PC-9 (cell line): ENCODE data around the gene SSNA1. TPM values are rescaled to one million over a fixed set of nuclear protein-coding genes. Genes with fewer than 3 reads are reported as not detected.

Source experiments
- BruUV-seq: library from RNA; stranded (reverse); fragments of 400-500 nt; replicated peaks from 2 replicates; lab custom pipeline; 2021; lab: Mats Ljungman, UMichigan
- CTCF ChIA-PET: fragments of 300-600 bp; sonication (Branson Sonifier 250); formaldehyde crosslinking; loops from one replicate; lab custom pipeline; 2022; ENCODE audit warnings: antibody characterized with exemption; lab: Charles Lee
- POLR2A ChIA-PET: fragments of 300-600 bp; sonication (Branson Sonifier 250); formaldehyde crosslinking; loops from one replicate; lab custom pipeline; 2022; ENCODE audit warnings: antibody characterized with exemption; ENCODE audit not compliant: unreplicated experiment; lab: Charles Lee
- DNase-seq, 2 experiments: peaks; one replicate each; pipeline versions ENCODE4 v3.0.0 to v3.0.0-alpha.2; 2015 to 2022; ENCODE audit warnings: mixed read lengths in 1 of 2
- H2AFZ ChIP-seq: fragments of 200-600 bp; sonication (generic); 2 replicates; pipeline ENCODE4 v1.8.1; 2017; ENCODE audit warnings: antibody characterized with exemption
- H3F3A ChIP-seq: fragments of 200-600 bp; sonication (generic); 2 replicates; pipeline ENCODE4 v1.8.1; 2017; ENCODE audit warnings: antibody characterized with exemption, mild to moderate bottlenecking, low read depth; ENCODE audit not compliant: insufficient read depth
- H3K27ac ChIP-seq: fragments of 200-600 bp; sonication (generic); 2 replicates; pipeline ENCODE4 v1.6.1; 2016; ENCODE audit warnings: mixed run types
- H3K27me3 ChIP-seq: fragments of 200-600 bp; sonication (generic); 2 replicates; pipeline ENCODE4 v1.6.1; 2016; ENCODE audit warnings: low read depth, mixed run types; ENCODE audit not compliant: insufficient read depth
- H3K36me3 ChIP-seq: fragments of 200-600 bp; sonication (generic); 2 replicates; pipeline ENCODE4 v1.6.1; 2016; ENCODE audit warnings: low read depth, mixed run types
- H3K4me1 ChIP-seq: fragments of 200-600 bp; sonication (generic); replicated peaks from 2 replicates; pipeline ENCODE4 v1.6.1; 2016; ENCODE audit warnings: mixed run types; ENCODE audit not compliant: insufficient read depth
- H3K4me2 ChIP-seq: fragments of 200-600 bp; sonication (generic); 2 replicates; pipeline ENCODE4 v1.6.1; 2017; ENCODE audit warnings: mixed run types
- H3K4me3 ChIP-seq: fragments of 200-600 bp; sonication (generic); 2 replicates; pipeline ENCODE4 v1.6.1; 2016; ENCODE audit warnings: mixed run types
- H3K79me2 ChIP-seq: fragments of 200-600 bp; sonication (generic); 2 replicates; pipeline ENCODE4 v1.6.1; 2017; ENCODE audit warnings: low read depth, mixed run types
- H3K9me2 ChIP-seq: fragments of 200-600 bp; sonication (generic); 2 replicates; pipeline ENCODE4 v1.8.1; 2017; ENCODE audit warnings: mild to moderate bottlenecking; ENCODE audit not compliant: insufficient read depth
- H3K9me3 ChIP-seq: fragments of 200-600 bp; sonication (generic); 2 replicates; pipeline ENCODE4 v1.8.1; 2016; ENCODE audit warnings: low read depth; ENCODE audit not compliant: insufficient read depth
- H4K20me1 ChIP-seq: fragments of 200-600 bp; sonication (generic); 2 replicates; pipeline ENCODE4 v1.8.1; 2017; ENCODE audit not compliant: insufficient read depth
- CTCF ChIP-seq: fragments of 200-600 bp; sonication (generic); conservative IDR thresholded peaks from 2 replicates; pipeline ENCODE4 v1.6.1; 2017; ENCODE audit warnings: mixed run types, antibody characterized with exemption, mild to moderate bottlenecking, moderate library complexity
- EZH2 ChIP-seq: fragments of 200-600 bp; sonication (generic); IDR thresholded peaks from 2 replicates; pipeline ENCODE4 v1.8.0; 2017; ENCODE audit warnings: antibody characterized with exemption, low read depth
- intact Hi-C: fragments of 100-400 bp; cut with micrococcal nuclease; formaldehyde crosslinking; loops from one replicate; pipeline ENCODE4 v1.10.0; 2022; ENCODE audit not compliant: unreplicated experiment
- total RNA-seq: library from RNA; stranded (reverse); gene quantifications from 2 replicates; pipeline ENCODE4 v1.2.3, GENCODE V29; 2021

Gene SSNA1
- total RNA-seq, 1 experiment from 2014 or later = 98.7 TPM

GRCh38 chr9:137230705-137231371 lies 42.4 kb downstream of the SSNA1 start, which contains the start of gene SLC34A3:
Gene SLC34A3 (plus strand): TSS chr9:137230901. CDS start chr9:137231703, 802 bp downstream.
- CTCF ChIA-PET = interaction anchor here (0.6 kb wide), 1 partner anchor 201 kb away, joined by 3 read pairs; no protein-coding TSS in a partner anchor

GRCh38 chr9:137231372-137232039 lies 43.0 kb downstream of the SSNA1 start:
- Histone ChIP-seq H4K20me1 (no peaks in the 10 kb centered on the region; the same call in 1 of the 2 replicates), H3K4me3 (no peak overlapping the region), H3K27me3 (no peaks in the 10 kb centered on the region), H3K36me3 (no peaks in the 10 kb centered on the region), H3K27ac (no peak overlapping the region), H3K9me2 (no peaks in the 10 kb centered on the region), H3K79me2 (no peaks in the 10 kb centered on the region), H3K9me3 (no peaks in the 10 kb centered on the region), H3F3A (peaks cover 12% of the 10 kb centered on the region; the same call in 1 of the 2 replicates), H2AFZ (no peak overlapping the region), H3K4me1 (peaks cover 27% of the 10 kb centered on the region), H3K4me2 (no peak overlapping the region)
- intact Hi-C loops = no loop called here
- BruUV-seq = no TSS peak
- TF ChIP-seq CTCF (no peak), EZH2 (no peak)
- ChIA-PET POLR2A (no interaction called here), CTCF (no interaction called here)
- DNase-seq = no peak

More at GRCh38 chr9:137230705-137231371, 42.4 kb downstream of the SSNA1 start, which contains the start of gene SLC34A3:
- no peaks in the 10 kb centered on the region for H3K9me3 ChIP-seq
- no peaks in the 10 kb centered on the region for H3K27me3 ChIP-seq
- no peaks in the 10 kb centered on the region for H3K36me3 ChIP-seq
- POLR2A ChIA-PET = no interaction called here
- no peak within 1 kb of the TSS for H3K4me2 ChIP-seq
- H4K20me1 ChIP-seq = no peaks in the 10 kb centered on the region; the same call in 1 of the 2 replicates
- no peak for TF ChIP-seq CTCF
- no peak for TF ChIP-seq EZH2
- no peaks in the 10 kb centered on the region for H3K79me2 ChIP-seq
- H2AFZ ChIP-seq = no peak within 1 kb of the TSS
- peaks cover 18% of the 10 kb centered on the region for H3F3A ChIP-seq
- BruUV-seq = no TSS peak
- no peak for DNase-seq
- no peak within 1 kb of the TSS for H3K4me3 ChIP-seq
- intact Hi-C loops = no loop called here
- no peak within 1 kb of the TSS for H3K27ac ChIP-seq
- peaks cover 34% of the 10 kb centered on the region for H3K4me1 ChIP-seq
- no peaks in the 10 kb centered on the region for H3K9me2 ChIP-seq

- H2AFZ ChIP-seq = no peak overlapping the region
- no peak for TF ChIP-seq EZH2
- TF ChIP-seq CTCF = no peak
- no peaks in the 10 kb centered on the region for H3K36me3 ChIP-seq
- H3K4me2 ChIP-seq = no peak overlapping the region
- no peak overlapping the region for H3K4me3 ChIP-seq
- BruUV-seq = no TSS peak
- peaks cover 4% of the 10 kb centered on the region; the same call in 1 of the 2 replicates for H3K79me2 ChIP-seq
- no peaks in the 10 kb centered on the region for H3K9me3 ChIP-seq
- DNase-seq = no peak
- H3K4me1 ChIP-seq = peaks cover 28% of the 10 kb centered on the region
- H3F3A ChIP-seq = peaks cover 6% of the 10 kb centered on the region; the same call in 1 of the 2 replicates
- intact Hi-C loops = no loop called here
- H3K9me2 ChIP-seq = no peaks in the 10 kb centered on the region
- H3K27ac ChIP-seq = no peak overlapping the region
- no peaks in the 10 kb centered on the region; the same call in 1 of the 2 replicates for H4K20me1 ChIP-seq
- H3K27me3 ChIP-seq = no peaks in the 10 kb centered on the region
- POLR2A ChIA-PET = no interaction called here
- CTCF ChIA-PET = no interaction called here
Observed at GRCh38 chr9:137232101-137232500, 43.6 kb downstream of the SSNA1 start.
